Mucosa of rectum (tissue), 2 donors: ENCODE measurements around the gene TFDP2.

Experiments used
- H3K27ac ChIP-seq, 2 donors: one replicate each; pipeline ENCODE4 v1.7.0; 2013; ENCODE audit warnings: inconsistent platforms in 2 of 2, low read depth in 2 of 2, low read length in 2 of 2
- H3K27me3 ChIP-seq, 2 donors: one replicate each; pipeline ENCODE4 v1.7.0; 2013; ENCODE audit warnings: low read length in 2 of 2; ENCODE audit not compliant: control insufficient read depth in 2 of 2, insufficient read depth in 2 of 2
- H3K36me3 ChIP-seq, 2 donors: one replicate each; pipeline ENCODE4 v1.7.0; 2013; ENCODE audit warnings: low read length in 2 of 2; ENCODE audit not compliant: control insufficient read depth in 2 of 2, insufficient read depth in 2 of 2
- H3K4me1 ChIP-seq, 2 donors: one replicate each; pipeline ENCODE4 v1.7.0; 2013; ENCODE audit warnings: low read length in 2 of 2, mild to moderate bottlenecking in 1 of 2; ENCODE audit not compliant: control insufficient read depth in 2 of 2, insufficient read depth in 2 of 2
- H3K4me3 ChIP-seq, 2 donors: one replicate each; pipeline ENCODE4 v1.7.0; 2013; ENCODE audit warnings: low read length in 2 of 2
- H3K9ac ChIP-seq, 2 donors: one replicate each; pipeline ENCODE4 v1.7.0; 2013; ENCODE audit warnings: low read length in 2 of 2, low read depth in 1 of 2, mild to moderate bottlenecking in 1 of 2
- H3K9me3 ChIP-seq, 2 donors: one replicate each; pipeline ENCODE4 v1.7.0; 2013; ENCODE audit warnings: low read length in 2 of 2; ENCODE audit not compliant: control insufficient read depth in 2 of 2
- donor health status: healthy.
- donor health status: Normal muscosa, but diverticular disease.

TFDP2 gene

GRCh38 chr3:141894524-141895176 is 254.7 kb downstream of the TFDP2 start:
- no peak overlapping the region for H3K4me3 ChIP-seq
- H3K9ac ChIP-seq, result no peak overlapping the region
- no peaks in the 10 kb centered on the region for H3K9me3 ChIP-seq
- peaks cover 0 to 4% of the 10 kb centered on the region in 2 donors for H3K36me3 ChIP-seq
- H3K27me3 ChIP-seq, result no peaks in the 10 kb centered on the region
- no peak overlapping the region for H3K27ac ChIP-seq
- no peaks in the 10 kb centered on the region for H3K4me1 ChIP-seq
